IMR-90 (cell line): ENCODE results near the gene CSRNP3. TPM values are rescaled to one million over a fixed set of nuclear protein-coding genes. Genes with fewer than 3 reads are reported as not detected.

Experiments used
- ATAC-seq: fragments of 200-7000 bp; cut with Tn5 transposase; 2 replicates; pipeline ENCODE4 v1.9.1; 2020; ENCODE audit warnings: low read depth, mild to moderate bottlenecking, moderate library complexity
- BruUV-seq: library from RNA; stranded (reverse); fragments of 400-500 nt; replicated peaks from 2 replicates; lab custom pipeline; 2021; lab: Mats Ljungman, UMichigan
- CTCF ChIA-PET: fragments of 300-600 bp; formaldehyde crosslinking; extraction: SDS; loops from one replicate; lab custom pipeline; 2021; ENCODE audit warnings: antibody characterized with exemption; lab: Yijun Ruan, JAX
- POLR2A ChIA-PET: fragments of 300-600 bp; sonication (Branson Sonifier 250); formaldehyde crosslinking; loops from one replicate; lab custom pipeline; 2022; ENCODE audit warnings: antibody characterized with exemption; ENCODE audit not compliant: unreplicated experiment; lab: Charles Lee
- DNase-seq: peaks from one replicate; pipeline ENCODE4 v3.0.0; 2013
- H2AFZ ChIP-seq: replicated peaks from 2 replicates; pipeline ENCODE3; 2013; ENCODE audit warnings: low read length, mild to moderate bottlenecking; ENCODE audit not compliant: poor library complexity
- H2AK5ac ChIP-seq: 2 replicates; pipeline ENCODE4 v1.6.1; 2013; ENCODE audit warnings: low read depth, low read length, inconsistent platforms
- H2AK9ac ChIP-seq: replicated peaks from 2 replicates; pipeline ENCODE3; 2013; ENCODE audit warnings: mild to moderate bottlenecking, low read depth, low read length, moderate library complexity; ENCODE audit not compliant: poor library complexity
- H2BK120ac ChIP-seq: 2 replicates; pipeline ENCODE4 v1.6.1; 2013; ENCODE audit warnings: low read depth, low read length, inconsistent platforms
- H2BK15ac ChIP-seq: 3 replicates; pipeline ENCODE4 v1.6.1; 2013; ENCODE audit warnings: low read depth, low read length, inconsistent platforms
- H2BK20ac ChIP-seq: 2 replicates; pipeline ENCODE4 v1.6.1; 2013; ENCODE audit warnings: low read depth, mild to moderate bottlenecking, inconsistent platforms, low read length, moderate library complexity
- H2BK5ac ChIP-seq: 2 replicates; pipeline ENCODE4 v1.6.1; 2013; ENCODE audit warnings: mild to moderate bottlenecking, low read depth, low read length, inconsistent platforms; ENCODE audit not compliant: poor library complexity, severe bottlenecking
- H3K14ac ChIP-seq: replicated peaks from 2 replicates; pipeline ENCODE4 v1.6.1; 2013; ENCODE audit warnings: low read depth, low read length, inconsistent platforms
- H3K18ac ChIP-seq: 2 replicates; pipeline ENCODE4 v1.6.1; 2013; ENCODE audit warnings: low read depth, low read length, control low read depth
- H3K23ac ChIP-seq: 2 replicates; pipeline ENCODE4 v1.6.1; 2013; ENCODE audit warnings: low read depth, low read length, inconsistent platforms
- H3K27ac ChIP-seq: 2 replicates; pipeline ENCODE4 v1.5.1; 2013; ENCODE audit warnings: mild to moderate bottlenecking, control low read depth, low read length; ENCODE audit not compliant: insufficient read depth
- H3K27me3 ChIP-seq: 2 replicates; pipeline ENCODE4 v1.6.1; 2013; ENCODE audit warnings: low read length; ENCODE audit not compliant: control insufficient read depth, insufficient read depth
- H3K36me3 ChIP-seq: 2 replicates; pipeline ENCODE4 v1.6.1; 2013; ENCODE audit warnings: low read length, mixed read lengths; ENCODE audit not compliant: control insufficient read depth, insufficient read depth
- H3K4ac ChIP-seq: 2 replicates; pipeline ENCODE4 v1.6.1; 2013; ENCODE audit warnings: low read depth, low read length, inconsistent platforms
- H3K4me1 ChIP-seq: 2 replicates; pipeline ENCODE4 v1.6.1; 2013; ENCODE audit warnings: low read length, mixed read lengths; ENCODE audit not compliant: control insufficient read depth, insufficient read depth
- H3K4me2 ChIP-seq: 2 replicates; pipeline ENCODE4 v1.6.1; 2013; ENCODE audit warnings: low read depth, mild to moderate bottlenecking, control low read depth, low read length, moderate library complexity
- H3K4me3 ChIP-seq: 2 replicates; pipeline ENCODE4 v1.5.1; 2013; ENCODE audit warnings: low read depth, mild to moderate bottlenecking, control low read depth, low read length, moderate library complexity; ENCODE audit not compliant: insufficient read depth
- H3K56ac ChIP-seq: 2 replicates; pipeline ENCODE4 v1.6.1; 2013; ENCODE audit warnings: low read length, inconsistent platforms; ENCODE audit not compliant: insufficient read depth; ENCODE audit errors: extremely low read depth
- H3K79me1 ChIP-seq, 2 experiments: 2 replicates each; pipeline ENCODE4 v1.6.1; 2013; ENCODE audit warnings: low read length in 2 of 2, inconsistent platforms in 1 of 2, low read depth in 1 of 2
- H3K9ac ChIP-seq: 2 replicates; pipeline ENCODE4 v1.6.1; 2013; ENCODE audit warnings: low read depth, low read length, control low read depth
- H3K9me1 ChIP-seq: 2 replicates; pipeline ENCODE4 v1.6.1; 2013; ENCODE audit warnings: low read length, inconsistent platforms; ENCODE audit not compliant: insufficient read depth
- H3K9me3 ChIP-seq: 2 replicates; pipeline ENCODE4 v1.6.1; 2013; ENCODE audit warnings: low read length; ENCODE audit not compliant: control insufficient read depth, insufficient read depth
- H4K20me1 ChIP-seq: 2 replicates; pipeline ENCODE4 v1.6.1; 2013; ENCODE audit warnings: low read length, inconsistent platforms; ENCODE audit not compliant: insufficient read depth
- H4K5ac ChIP-seq: 2 replicates; pipeline ENCODE4 v1.6.1; 2013; ENCODE audit warnings: mild to moderate bottlenecking, low read depth, low read length, control low read depth
- H4K8ac ChIP-seq, 2 experiments: 2 replicates each; pipeline ENCODE4 v1.6.1; 2013; ENCODE audit warnings: low read depth in 2 of 2, low read length in 2 of 2, control low read depth in 1 of 2, inconsistent platforms in 1 of 2
- H4K91ac ChIP-seq: 2 replicates; pipeline ENCODE4 v1.6.1; 2013; ENCODE audit warnings: low read depth, low read length, inconsistent platforms; ENCODE audit not compliant: insufficient read depth
- BHLHE40 ChIP-seq: fragments of 150-350 bp; IDR thresholded peaks from 2 replicates; pipeline ENCODE4 v1.6.1; 2016; ENCODE audit warnings: mild to moderate bottlenecking, low read depth, low read length
- CEBPB ChIP-seq: IDR thresholded peaks from 2 replicates; pipeline ENCODE4 v1.6.1; 2012; ENCODE audit warnings: low read depth, low read length, improper control_type of control experiment
- CTCF ChIP-seq: conservative IDR thresholded peaks from 2 replicates; pipeline ENCODE4 v1.5.1; 2012; ENCODE audit warnings: mild to moderate bottlenecking, low read depth, low read length, improper control_type of control experiment
- ELK1 ChIP-seq: fragments of 150-350 bp; IDR thresholded peaks from 2 replicates; pipeline ENCODE4 v1.6.1; 2016; ENCODE audit warnings: low read depth, mild to moderate bottlenecking, low read length, moderate library complexity, borderline replicate concordance
- FOS ChIP-seq: fragments of 150-350 bp; IDR thresholded peaks from 2 replicates; pipeline ENCODE4 v1.6.1; 2016; ENCODE audit warnings: low read depth, low read length
- MAFK ChIP-seq: IDR thresholded peaks from 2 replicates; pipeline ENCODE4 v1.6.1; 2012; ENCODE audit warnings: low read depth, low read length, improper control_type of control experiment
- MAZ ChIP-seq: IDR thresholded peaks from 2 replicates; pipeline ENCODE4 v1.6.1; 2012; ENCODE audit warnings: low read depth, mild to moderate bottlenecking, low read length, improper control_type of control experiment, moderate library complexity, borderline replicate concordance
- MXI1 ChIP-seq: IDR thresholded peaks from 2 replicates; pipeline ENCODE4 v1.6.1; 2012; ENCODE audit warnings: low read depth, mild to moderate bottlenecking, low read length, moderate library complexity, borderline replicate concordance
- NFE2L2 ChIP-seq: fragments of 150-350 bp; IDR thresholded peaks from 2 replicates; pipeline ENCODE4 v1.6.1; 2016; ENCODE audit warnings: low read depth, mild to moderate bottlenecking, low read length
- POLR2A ChIP-seq: IDR thresholded peaks from 2 replicates; pipeline ENCODE4 v1.6.1; 2012; ENCODE audit warnings: mild to moderate bottlenecking, low read depth, low read length
- RAD21 ChIP-seq: IDR thresholded peaks from 2 replicates; pipeline ENCODE4 v1.6.1; 2012; ENCODE audit warnings: low read length, improper control_type of control experiment
- RCOR1 ChIP-seq: IDR thresholded peaks from 2 replicates; pipeline ENCODE4 v1.6.1; 2012; ENCODE audit warnings: mild to moderate bottlenecking, low read length, improper control_type of control experiment; ENCODE audit not compliant: insufficient replicate concordance
- RFX5 ChIP-seq: IDR thresholded peaks from 2 replicates; pipeline ENCODE4 v1.8.0; 2012; ENCODE audit warnings: low read depth, mild to moderate bottlenecking, low read length, moderate library complexity
- SMC3 ChIP-seq: fragments of 150-350 bp; IDR thresholded peaks from 2 replicates; pipeline ENCODE4 v1.6.1; 2016; ENCODE audit warnings: low read depth, mild to moderate bottlenecking, antibody characterized with exemption, low read length, moderate library complexity
- USF2 ChIP-seq: fragments of 150-350 bp; IDR thresholded peaks from 2 replicates; pipeline ENCODE4 v1.6.1; 2017; ENCODE audit warnings: mild to moderate bottlenecking, antibody characterized with exemption, low read length, low read depth
- WGBS, 2 experiments: methylation state at CpG; one replicate each; pipeline versions ENCODE4 v1.1.5 to v1.1.7; 2013; ENCODE audit warnings: missing lambda C conversion rate in 2 of 2; ENCODE audit not compliant: insufficient read length in 1 of 2; ENCODE audit errors: extremely low coverage in 2 of 2; 5-methylcytosine and 5-hydroxymethylcytosine counted together
- dilution Hi-C: fragments of 300-500 bp; cut with HindIII; formaldehyde crosslinking; loops from one replicate; pipeline ENCODE4 v1.14.3; 2018; ENCODE audit warnings: low sequenced_read_pairs; ENCODE audit not compliant: unreplicated experiment
- in situ Hi-C: fragments of 300-500 bp; cut with MboI; formaldehyde crosslinking; loops from 3 replicates; pipeline ENCODE4 v1.14.3; 2019; ENCODE audit warnings: low sequenced_read_pairs, inconsistent platforms, mixed read lengths
- intact Hi-C: fragments of 100-400 bp; cut with micrococcal nuclease; formaldehyde crosslinking; loops from 2 replicates; pipeline ENCODE4 v1.10.0; 2022
- polyA plus RNA-seq, 3 experiments: library from polyadenylated mRNA; depleted of rRNA; stranded (reverse); fragments of >200 nt; gene quantifications; 2 replicates each; pipeline ENCODE4 v1.2.3, GENCODE V29; 2012; ENCODE audit warnings: low replicate concordance in 1 of 3
- total RNA-seq: library from RNA; depleted of rRNA; stranded (reverse); fragments of >200 nt; gene quantifications from 2 replicates; pipeline ENCODE4 v1.2.3, GENCODE V29; 2012

CSRNP3 gene
- total and polyA plus RNA-seq, 2 of the 4 experiments (the other 2 are of a cell fraction), result 0.21 to 0.72 TPM

- no peak overlapping the region for H3K14ac ChIP-seq
- 0% methylated on average over 1 of the region's 7 CpGs; no CpG with 5 or more reads in 1 of the 2 experiments for WGBS, 2 experiments
- H3K56ac ChIP-seq, result no peak overlapping the region
- POLR2A ChIA-PET, result no interaction called here
- no peaks in the 10 kb centered on the region for H3K4me1 ChIP-seq
- no peak overlapping the region for H3K4me3 ChIP-seq
- no peak overlapping the region for H4K91ac ChIP-seq
- dilution Hi-C loops (no loop called here), intact Hi-C loops (no loop called here), in situ Hi-C loops (no loop called here)
- no peak overlapping the region for H2AFZ ChIP-seq
- H3K27me3 ChIP-seq, result no peaks in the 10 kb centered on the region
- no peak overlapping the region for H4K8ac ChIP-seq
- H3K4ac ChIP-seq, result no peak overlapping the region
- no peak overlapping the region for H3K23ac ChIP-seq
- H3K36me3 ChIP-seq, result no peaks in the 10 kb centered on the region
- H2BK15ac ChIP-seq, result no peak overlapping the region
- no peak overlapping the region for H3K9ac ChIP-seq
- no peaks in the 10 kb centered on the region for H3K9me1 ChIP-seq
- BruUV-seq, result no TSS peak
- H2BK20ac ChIP-seq, result no peak overlapping the region
- CTCF ChIA-PET, result no interaction called here
- no peak overlapping the region for H4K5ac ChIP-seq
- H3K18ac ChIP-seq, result no peak overlapping the region
- no peak overlapping the region for H2BK5ac ChIP-seq
- ATAC-seq (no peak), DNase-seq (no peak)
- H3K27ac ChIP-seq, result no peak overlapping the region
- no peaks in the 10 kb centered on the region for H4K20me1 ChIP-seq
- no peak overlapping the region for H2AK5ac ChIP-seq
- no peaks in the 10 kb centered on the region for H3K9me3 ChIP-seq
- H2BK120ac ChIP-seq, result no peak overlapping the region
- no peak overlapping the region for H2AK9ac ChIP-seq
- H3K79me1 ChIP-seq, result no peaks in the 10 kb centered on the region
- no peak overlapping the region for H3K4me2 ChIP-seq
- no peak for TF ChIP-seq CEBPB
- TF ChIP-seq FOS, result no peak
- TF ChIP-seq NFE2L2, result no peak
- no peak for TF ChIP-seq MXI1
- TF ChIP-seq POLR2A, result no peak
- TF ChIP-seq RFX5, result no peak
- no peak for TF ChIP-seq BHLHE40
- no peak for TF ChIP-seq MAZ
- no peak for TF ChIP-seq USF2
- no peak for TF ChIP-seq RAD21
- TF ChIP-seq SMC3, result no peak
- TF ChIP-seq RCOR1, result no peak
- no peak for TF ChIP-seq MAFK
- no peak for TF ChIP-seq CTCF
- TF ChIP-seq ELK1, result no peak
Observed at GRCh38 chr2:165645930-165646831, 176.7 kb downstream of the CSRNP3 start.
